GM18517 (cell line): ENCODE data around the gene ITPR2.

Experiments used
- ATAC-seq: cut with Tn5 transposase; IDR thresholded peaks from one replicate; pipeline ENCODE4 v1.9.1; 2021; ENCODE audit warnings: mild to moderate bottlenecking, moderate library complexity; ENCODE audit not compliant: unreplicated experiment

ITPR2 gene

DNA sequence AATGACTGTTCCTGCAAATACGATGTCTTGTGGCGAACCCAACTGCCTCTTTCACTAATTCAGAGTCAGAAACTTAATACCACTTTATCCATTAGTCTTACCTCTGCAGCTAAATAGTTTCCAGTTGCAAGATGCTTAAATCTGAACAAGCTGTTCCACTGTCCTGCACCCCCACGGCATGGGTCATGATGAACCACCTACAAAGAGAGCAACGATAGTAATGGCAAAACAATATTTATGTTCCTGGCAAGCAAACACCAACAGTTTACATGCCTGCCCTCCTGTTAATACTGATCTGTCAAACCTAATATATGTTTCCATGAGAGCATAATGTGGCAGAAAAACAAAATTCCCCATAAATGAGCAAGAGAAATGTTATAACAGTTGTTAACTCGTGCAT is 121.9 kb downstream of the ITPR2 start:
- ATAC-seq: no peak

DNA sequence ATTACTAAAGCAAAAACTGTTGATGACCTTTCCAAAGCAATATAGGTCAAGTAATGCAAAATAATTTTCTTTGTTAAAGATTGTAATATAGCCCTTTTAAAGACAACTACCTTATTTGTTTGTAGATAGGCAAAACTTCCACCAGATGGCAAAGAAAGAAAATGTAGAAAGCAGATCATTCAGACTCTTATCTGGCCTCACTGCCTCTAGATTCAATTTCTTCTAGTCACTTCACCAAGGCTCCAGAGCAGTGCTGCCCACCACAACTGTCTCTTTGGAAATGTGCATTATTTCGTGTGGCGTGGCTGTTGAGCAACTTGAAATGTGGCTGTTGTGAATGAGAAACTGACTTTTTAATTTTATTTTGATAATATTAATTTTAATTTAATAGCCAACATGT is 127.1 kb downstream of the ITPR2 start:
- no peak for ATAC-seq

DNA sequence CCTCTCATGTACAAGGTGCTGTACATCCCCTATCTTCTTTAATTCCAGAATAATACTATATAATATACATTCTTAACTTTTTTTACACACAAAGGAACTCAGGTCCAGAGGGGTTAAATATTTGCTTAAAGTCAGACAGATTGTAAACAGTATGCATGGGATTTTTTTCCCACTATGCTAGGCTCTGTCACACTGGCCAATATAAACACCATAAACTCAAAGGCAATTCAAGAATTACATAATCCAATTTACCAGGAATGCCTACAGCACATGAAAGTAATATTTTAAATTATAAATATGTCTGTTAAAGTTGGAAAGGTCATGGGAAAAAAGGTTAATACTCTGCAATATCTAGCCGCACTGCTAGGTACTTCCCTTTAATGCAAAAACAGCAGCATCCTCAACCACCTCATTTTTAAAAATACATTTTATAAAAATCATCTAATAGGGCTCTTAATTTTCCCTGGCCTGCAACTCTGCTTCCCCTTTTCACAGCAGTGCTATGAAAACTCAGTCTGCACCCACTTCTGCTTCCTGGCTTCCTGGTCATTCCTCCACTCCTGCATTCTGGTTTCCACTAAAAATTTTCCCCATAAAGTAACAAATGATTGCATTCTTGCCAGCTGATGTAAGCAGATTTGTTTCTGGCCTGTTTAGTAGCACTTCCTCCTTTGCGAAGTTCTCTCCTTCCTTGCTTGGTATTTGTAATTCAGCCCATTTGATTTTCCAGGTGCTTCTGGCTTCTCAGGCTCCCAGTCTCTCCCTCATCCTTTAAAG is 128.1 kb downstream of the ITPR2 start:
- no peak for ATAC-seq

DNA sequence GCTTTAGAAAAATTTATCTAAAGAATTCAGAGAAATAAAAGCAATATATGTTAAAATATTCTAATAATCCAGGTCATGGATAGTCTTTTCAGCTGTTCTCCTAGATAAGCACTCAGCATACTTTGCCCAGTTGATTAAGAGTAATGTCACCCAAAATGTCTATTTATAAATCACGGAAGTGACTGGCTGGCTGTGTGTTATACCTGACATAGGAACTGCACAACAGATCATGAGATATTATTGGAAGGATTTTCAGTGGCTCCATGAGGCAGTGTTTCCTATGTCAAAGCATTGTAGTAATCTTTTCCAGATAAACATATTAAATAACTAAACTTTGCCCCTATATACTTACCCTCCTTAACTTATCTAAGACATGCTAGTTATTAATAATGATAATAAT is 128.8 kb downstream of the ITPR2 start:
- no peak for ATAC-seq

DNA sequence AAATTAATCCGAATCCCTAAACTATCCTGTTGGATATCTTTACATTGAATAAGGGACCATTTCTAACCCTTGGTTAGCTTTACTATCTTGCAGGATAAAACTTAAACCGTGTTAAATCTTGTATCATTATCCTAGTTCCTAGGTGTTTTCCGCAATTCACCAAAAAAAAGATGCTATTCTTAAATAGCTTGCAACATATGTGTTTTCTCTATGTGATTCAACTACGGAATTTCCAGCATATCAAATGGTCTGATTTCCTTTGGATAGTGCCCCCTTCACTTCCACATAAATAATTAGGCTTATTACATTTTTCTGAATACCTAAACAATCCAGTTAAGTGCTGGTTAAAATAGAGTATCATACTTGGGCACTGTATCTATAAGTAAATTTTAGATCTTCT is 130.3 kb downstream of the ITPR2 start:
- ATAC-seq: no peak

GRCh38 chr12:26701604-26702215 is 131.3 kb downstream of the ITPR2 start:
- ATAC-seq: no peak

- no peak for ATAC-seq
Measured at GRCh38 chr12:26700430-26700829, 132.6 kb downstream of the ITPR2 start.

DNA sequence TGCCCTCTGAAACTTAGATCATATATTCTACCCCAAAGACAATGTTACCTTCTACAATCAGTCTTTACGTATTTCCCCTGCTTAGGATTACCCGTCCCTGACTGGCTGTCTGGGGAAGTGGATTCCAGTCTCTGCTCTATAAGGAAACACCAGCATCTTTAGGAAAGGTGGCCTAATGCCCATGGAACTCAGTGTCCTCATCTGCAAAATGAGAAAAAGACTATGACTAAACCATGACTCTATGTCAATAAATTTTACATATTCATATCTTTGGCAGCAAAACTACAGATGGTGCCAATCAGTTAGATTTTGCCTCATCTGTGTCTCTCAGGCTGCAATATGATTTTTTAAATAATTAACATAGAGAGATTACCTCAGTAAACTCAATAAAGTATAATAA is 133.8 kb downstream of the ITPR2 start:
- ATAC-seq: no peak

DNA sequence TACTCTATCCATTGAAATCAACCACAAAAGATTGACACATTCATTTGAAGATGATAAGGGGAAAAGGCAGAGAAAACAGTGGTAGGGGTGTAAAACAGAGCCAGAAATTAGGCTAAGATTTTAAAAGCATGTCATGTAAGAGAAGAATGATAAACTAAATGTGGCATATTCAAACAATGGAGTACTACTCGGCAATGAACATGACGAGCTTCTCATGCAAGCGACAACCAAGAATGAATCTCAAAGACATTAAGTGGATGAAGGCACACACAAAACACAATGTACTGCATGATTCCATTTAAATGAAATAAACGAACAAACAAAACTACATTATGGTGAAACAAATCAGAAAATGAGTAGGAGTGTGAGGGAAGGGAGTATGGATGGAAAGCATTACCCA is 134.8 kb downstream of the ITPR2 start:
- no peak for ATAC-seq

DNA sequence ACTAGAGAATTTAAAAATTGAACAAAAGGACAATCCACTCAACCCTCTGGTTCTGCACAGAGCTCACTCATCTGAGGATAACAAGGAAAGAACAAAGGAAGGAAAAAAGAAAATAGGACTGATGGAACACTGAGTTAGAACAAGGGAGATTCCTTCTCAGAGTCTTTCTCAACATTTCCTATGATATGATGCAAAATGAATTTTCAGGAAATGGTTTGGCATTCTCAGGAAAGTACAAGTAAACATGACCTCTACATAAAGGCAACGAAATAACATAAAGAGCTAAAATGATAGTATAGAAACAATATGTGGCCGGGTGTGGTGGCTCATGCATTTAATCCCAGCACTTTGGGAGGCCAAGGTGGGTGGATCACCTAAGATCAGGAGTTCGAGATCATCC is 135.8 kb downstream of the ITPR2 start:
- no peak for ATAC-seq

DNA sequence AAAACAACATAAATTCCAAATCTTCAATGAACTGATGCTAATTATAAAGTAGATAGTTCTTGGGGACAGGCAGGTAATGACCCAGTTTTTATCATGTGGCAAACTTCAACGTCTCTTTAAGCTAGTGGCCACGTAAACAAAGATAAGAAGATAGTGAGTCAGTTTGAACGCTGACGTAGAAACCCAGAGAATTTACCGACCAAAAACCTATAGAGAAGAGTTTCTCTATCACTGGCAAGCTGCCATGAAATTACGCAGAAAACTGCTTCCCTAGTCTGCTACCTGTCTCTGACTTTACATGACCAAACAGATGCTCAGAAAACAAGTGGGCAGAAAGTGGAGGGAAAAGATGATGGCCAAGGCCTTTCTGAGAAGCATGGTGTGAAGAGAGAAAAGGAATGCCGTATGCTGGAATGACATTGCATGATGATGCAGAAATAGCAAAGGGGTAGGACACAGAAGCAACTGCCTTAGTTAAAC is 136.3 kb downstream of the ITPR2 start:
- ATAC-seq: no peak

DNA sequence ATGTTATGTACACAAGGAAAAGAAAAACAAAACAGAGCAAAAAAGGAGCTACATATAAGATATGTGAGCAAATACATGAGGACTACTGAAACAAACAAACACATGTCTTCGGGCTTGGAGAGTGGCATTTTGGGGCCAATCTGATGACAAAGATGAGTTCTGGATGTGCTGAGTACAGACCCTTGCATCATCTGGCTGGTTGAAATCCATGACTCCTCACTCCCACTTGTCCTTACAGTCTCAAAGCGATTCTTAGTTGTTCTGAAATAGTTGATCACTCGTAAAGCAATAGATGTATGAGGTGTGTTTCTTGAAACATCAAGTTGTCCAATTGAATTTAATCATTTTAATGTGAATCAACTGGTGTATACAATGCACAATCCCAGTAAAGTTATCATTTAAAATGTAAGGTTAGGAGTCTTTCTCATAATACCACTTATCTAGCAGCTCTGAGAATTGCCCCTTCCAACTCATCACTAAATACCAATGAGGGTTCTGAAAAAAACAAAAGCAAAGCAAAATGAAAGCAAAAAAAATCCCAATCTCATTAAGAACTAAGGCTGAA is 136.9 kb downstream of the ITPR2 start:
- no peak for ATAC-seq

GRCh38 chr12:26694402-26694801 is 138.6 kb downstream of the ITPR2 start:
- ATAC-seq: no peak

- no peak for ATAC-seq
Measured at GRCh38 chr12:26692407-26692806, 140.6 kb downstream of the ITPR2 start.

- ATAC-seq: no peak
Measured at GRCh38 chr12:26691234-26691970, 141.6 kb downstream of the ITPR2 start.

GRCh38 chr12:26690601-26691000 is 142.4 kb downstream of the ITPR2 start:
- ATAC-seq: no peak

- ATAC-seq: no peak
Measured at GRCh38 chr12:26689281-26689841, 143.6 kb downstream of the ITPR2 start.

DNA sequence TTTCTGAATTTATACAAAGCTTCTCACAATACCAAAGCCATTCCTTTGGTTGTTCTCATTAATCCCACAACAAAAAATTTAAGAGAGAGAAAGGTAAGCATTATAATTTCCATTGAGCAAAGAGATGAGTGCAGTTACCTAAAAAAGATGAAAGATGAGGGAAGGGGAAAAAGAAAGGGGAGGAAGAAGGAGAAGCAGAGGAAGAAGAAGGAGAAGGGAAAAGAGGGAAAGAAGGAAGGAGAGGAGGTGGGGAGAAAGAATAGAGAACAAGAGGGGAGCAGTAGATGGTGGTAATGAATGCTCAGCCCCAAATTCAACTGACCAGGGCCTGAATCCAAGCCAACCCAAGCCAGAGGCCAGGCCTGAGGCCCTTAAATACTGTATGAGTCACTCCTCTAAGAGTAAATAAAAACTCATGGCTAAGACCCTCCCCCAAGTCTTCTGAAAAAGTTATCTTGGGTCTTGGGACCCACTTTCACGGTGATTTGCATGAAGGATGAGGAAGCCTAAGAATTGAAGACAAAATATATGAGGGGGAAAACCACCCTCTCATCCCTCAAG is 144.6 kb downstream of the ITPR2 start:
- no peak for ATAC-seq

- no peak for ATAC-seq
Measured at GRCh38 chr12:26686408-26686807, 146.6 kb downstream of the ITPR2 start.

DNA sequence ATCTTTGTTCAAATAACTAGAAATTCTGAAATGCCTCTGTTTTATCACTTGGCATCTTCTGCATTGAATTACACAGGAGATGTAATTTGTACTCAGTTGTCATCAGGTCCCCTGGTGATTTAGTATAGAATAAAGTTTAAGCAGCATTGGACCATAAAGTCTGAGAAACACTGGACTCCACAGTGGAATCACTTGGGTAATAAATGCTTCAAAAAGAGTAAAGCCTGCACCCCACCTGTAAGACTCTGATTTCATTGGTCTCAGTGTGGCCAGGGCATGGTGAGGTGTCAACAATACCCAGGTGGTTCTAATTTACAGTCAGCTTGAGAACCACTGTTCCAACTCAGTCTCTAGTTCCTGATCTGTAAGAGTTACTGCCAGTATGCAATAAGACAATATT is 148.9 kb downstream of the ITPR2 start:
- ATAC-seq: no peak

DNA sequence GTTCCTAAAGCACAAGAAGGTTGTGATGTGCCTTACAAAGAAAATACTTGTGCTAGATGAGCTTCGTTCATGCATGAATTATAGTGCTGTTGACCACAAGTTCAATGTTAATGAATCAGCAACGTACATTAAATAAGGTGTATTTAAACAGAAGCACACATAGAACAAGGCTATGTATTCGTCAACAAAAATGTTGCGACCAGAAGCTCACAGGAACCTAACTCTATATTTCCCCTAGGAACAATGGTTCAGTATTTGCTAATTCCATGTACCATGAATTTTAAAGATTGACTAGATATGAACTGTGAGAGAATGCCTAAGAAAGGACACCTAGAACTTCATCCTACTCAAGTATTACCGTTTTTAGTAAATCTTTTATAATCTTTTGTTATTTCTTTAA is 149.6 kb downstream of the ITPR2 start:
- ATAC-seq: no peak
